WERI-Rb-1 (cell line): Measurements from ENCODE around the gene ROBO1.

Experiments used
- DNase-seq: peaks from one replicate; pipeline ENCODE4 v3.0.0-alpha.2; 2020
- H3K27ac ChIP-seq: fragments of 250-450 bp; sonication (Bioruptor Pico); 2 replicates; pipeline ENCODE4 v1.5.1; 2020; ENCODE audit warnings: mild to moderate bottlenecking, moderate library complexity
- H3K27me3 ChIP-seq: fragments of 250-450 bp; sonication (Bioruptor Pico); 2 replicates; pipeline ENCODE4 v1.5.1; 2021; ENCODE audit warnings: mild to moderate bottlenecking, low read depth, moderate library complexity; ENCODE audit not compliant: insufficient read depth, severe bottlenecking
- H3K36me3 ChIP-seq: fragments of 250-450 bp; sonication (Bioruptor Pico); 2 replicates; pipeline ENCODE4 v1.5.1; 2020; ENCODE audit warnings: mild to moderate bottlenecking, moderate library complexity
- H3K4me3 ChIP-seq: 2 replicates; pipeline ENCODE4 v1.5.1; 2011; ENCODE audit warnings: low read depth, mild to moderate bottlenecking, control low read depth, low read length
- H3K9me3 ChIP-seq: fragments of 250-450 bp; sonication (Bioruptor Pico); 2 replicates; pipeline ENCODE4 v1.5.1; 2021; ENCODE audit warnings: mild to moderate bottlenecking, moderate library complexity; ENCODE audit not compliant: severe bottlenecking
- CTCF ChIP-seq: IDR thresholded peaks from 2 replicates; pipeline ENCODE4 v1.5.1; 2011; ENCODE audit warnings: low read depth, mild to moderate bottlenecking, control low read depth, inconsistent platforms, low read length

The ROBO1 gene

GRCh38 chr3:78830470-78830869 lies 937.3 kb downstream of the ROBO1 start:
- DNase-seq: no peak
- Histone ChIP-seq H3K27ac (no peak overlapping the region), H3K4me3 (no peak overlapping the region), H3K36me3 (peaks cover 8% of the 10 kb centered on the region), H3K27me3 (no peaks in the 10 kb centered on the region), H3K9me3 (no peaks in the 10 kb centered on the region)
- TF ChIP-seq CTCF: no peak

GRCh38 chr3:78827618-78828017 lies 940.2 kb downstream of the ROBO1 start:
- DNase-seq: no peak
- H3K4me3 ChIP-seq: no peak overlapping the region
- no peaks in the 10 kb centered on the region for H3K9me3 ChIP-seq
- H3K36me3 ChIP-seq: peaks cover 8% of the 10 kb centered on the region
- H3K27ac ChIP-seq: no peak overlapping the region
- no peak for TF ChIP-seq CTCF
- no peaks in the 10 kb centered on the region for H3K27me3 ChIP-seq

- Histone ChIP-seq H3K36me3 (peaks cover 8% of the 10 kb centered on the region), H3K27ac (no peak overlapping the region), H3K4me3 (no peak overlapping the region), H3K27me3 (no peaks in the 10 kb centered on the region), H3K9me3 (no peaks in the 10 kb centered on the region)
- no peak for DNase-seq
- TF ChIP-seq CTCF: no peak
Observed at GRCh38 chr3:78825858-78826215, 942.0 kb downstream of the ROBO1 start.

GRCh38 chr3:78825118-78825857 lies 942.5 kb downstream of the ROBO1 start:
- no peaks in the 10 kb centered on the region for H3K27me3 ChIP-seq
- H3K9me3 ChIP-seq: no peaks in the 10 kb centered on the region
- H3K4me3 ChIP-seq: no peak overlapping the region
- H3K36me3 ChIP-seq: peaks cover 8% of the 10 kb centered on the region
- TF ChIP-seq CTCF: no peak
- H3K27ac ChIP-seq: no peak overlapping the region
- no peak for DNase-seq

- peaks cover 8% of the 10 kb centered on the region for H3K36me3 ChIP-seq
- no peaks in the 10 kb centered on the region for H3K27me3 ChIP-seq
- no peak for DNase-seq
- H3K4me3 ChIP-seq: no peak overlapping the region
- no peak for TF ChIP-seq CTCF
- no peaks in the 10 kb centered on the region for H3K9me3 ChIP-seq
- H3K27ac ChIP-seq: no peak overlapping the region
Observed at GRCh38 chr3:78823859-78824258, 943.9 kb downstream of the ROBO1 start.

GRCh38 chr3:78823434-78823833 lies 944.4 kb downstream of the ROBO1 start:
- no peaks in the 10 kb centered on the region for H3K27me3 ChIP-seq
- no peaks in the 10 kb centered on the region for H3K9me3 ChIP-seq
- no peak overlapping the region for H3K4me3 ChIP-seq
- no peak overlapping the region for H3K27ac ChIP-seq
- TF ChIP-seq CTCF: no peak
- DNase-seq: no peak
- H3K36me3 ChIP-seq: peaks cover 8% of the 10 kb centered on the region
